SK-N-MC (cell line): ENCODE data around the gene TWSG1.

Experiments
- EZH2 ChIP-seq: fragments of 200-600 bp; sonication (generic); IDR thresholded peaks from one replicate; pipeline ENCODE4 v1.6.1; 2017; ENCODE audit warnings: antibody characterized with exemption
- FOXP2 ChIP-seq: optimal IDR thresholded peaks from 2 replicates; pipeline ENCODE3; 2011; ENCODE audit warnings: mild to moderate bottlenecking, moderate library complexity; ENCODE audit not compliant: insufficient read depth; ENCODE audit errors: extremely low read length, control extremely low read depth
- POLR2AphosphoS5 ChIP-seq: IDR thresholded peaks from 2 replicates; pipeline ENCODE4 v1.6.1; 2012; ENCODE audit warnings: mild to moderate bottlenecking, low read depth, low read length, borderline replicate concordance

GRCh38 chr18:9437672-9438071 is 103.1 kb downstream of the TWSG1 start:
- TF ChIP-seq EZH2 (no peak), POLR2AphosphoS5 (no peak), FOXP2 (no peak)
